H1 (cell line): ENCODE results near the gene CORO2B. TPM values are rescaled to one million over a fixed set of nuclear protein-coding genes. Genes with fewer than 3 reads are reported as not detected.

Source experiments
- ASH2L ChIP-seq: fragments of 200-600, 300-600 bp; sonication (generic); IDR thresholded peaks from one replicate; pipeline ENCODE4 v1.7.1; 2017; ENCODE audit warnings: low read length
- BRCA1 ChIP-seq: IDR thresholded peaks from 2 replicates; pipeline ENCODE4 v1.6.1; 2012; ENCODE audit warnings: low read depth, low read length, improper control_type of control experiment
- CHD7 ChIP-seq: fragments of 300-600 bp; sonication (generic); IDR thresholded peaks from 2 replicates; pipeline ENCODE4 v1.7.1; 2012; ENCODE audit warnings: low read length, moderate library complexity, mild to moderate bottlenecking, inconsistent platforms; ENCODE audit not compliant: insufficient replicate concordance
- GABPA ChIP-seq: IDR thresholded peaks from 2 replicates; pipeline ENCODE4 v1.6.1; 2011; ENCODE audit warnings: mild to moderate bottlenecking, low read length, moderate library complexity, borderline replicate concordance; ENCODE audit not compliant: insufficient read depth
- HDAC2 ChIP-seq, 2 experiments: fragments of 300-600 bp in 1 of 2; sonication (generic) in 1 of 2; IDR thresholded peaks; 2 replicates each; pipeline ENCODE4 v1.6.1; 2011 to 2012; ENCODE audit warnings: low read depth in 2 of 2, low read length in 2 of 2, mild to moderate bottlenecking in 2 of 2, moderate library complexity in 2 of 2, borderline replicate concordance in 1 of 2, inconsistent platforms in 1 of 2
- MAX ChIP-seq: IDR thresholded peaks from 2 replicates; pipeline ENCODE4 v1.6.1; 2012; ENCODE audit warnings: inconsistent platforms
- NRF1 ChIP-seq: IDR thresholded peaks from 2 replicates; pipeline ENCODE4 v1.6.1; 2011; ENCODE audit warnings: mild to moderate bottlenecking, low read depth, low read length, improper control_type of control experiment
- PHF8 ChIP-seq: fragments of 200-600 bp; sonication (generic); conservative IDR thresholded peaks from 2 replicates; pipeline ENCODE4 v1.7.1; 2012; ENCODE audit warnings: low read depth, mild to moderate bottlenecking, inconsistent platforms, low read length, moderate library complexity
- POLR2A ChIP-seq, 2 experiments: IDR thresholded peaks; 1 replicate in 1 of 2; 2 replicates in 1 of 2; pipeline ENCODE4 v1.6.1; 2011; ENCODE audit warnings: low read depth in 2 of 2, low read length in 2 of 2, mild to moderate bottlenecking in 2 of 2; ENCODE audit errors: control extremely low read depth in 1 of 2
- USF2 ChIP-seq: IDR thresholded peaks from 2 replicates; pipeline ENCODE4 v1.6.1; 2011; ENCODE audit warnings: low read length, improper control_type of control experiment
- ZNF274 ChIP-seq: IDR thresholded peaks from 2 replicates; pipeline ENCODE4 v1.7.0; 2012; ENCODE audit warnings: low read length, borderline replicate concordance; ENCODE audit errors: extremely low read depth
- polyA plus RNA-seq, 7 experiments: library from polyadenylated mRNA; depleted of rRNA in 3 of 7; stranded (reverse) in 5 of 7; unstranded in 2 of 7; fragments of >200 nt in 5 of 7; fragments of 200-250 nt in 2 of 7; gene quantifications; 1 replicate in 5 of 7; 2 replicates in 1 of 7; 4 replicates in 1 of 7; pipeline versions ENCODE4 v1.2.1 to v1.2.3, GENCODE V29; 2011 to 2013; ENCODE audit warnings: missing spikeins in 2 of 7, mixed read lengths in 2 of 7
- total RNA-seq: library from RNA; stranded (reverse); fragmentation: NEBNext Ultra II Directional; extraction: Animal tissue kit (Norgen Biotek cat#: 25700); gene quantifications from 2 replicates; pipeline ENCODE4 v1.2.1, GENCODE V29; 2021

The CORO2B gene
- total and polyA plus RNA-seq, 2 of the 8 experiments (the other 6 are each of a cell fraction or from before 2014, with no cell fraction given), result 3.4 to 6.7 TPM

- TF ChIP-seq CHD7, result no peak
- TF ChIP-seq ASH2L, result no peak
- TF ChIP-seq MAX, result no peak
- no peak for TF ChIP-seq HDAC2 (IDR thresholded peaks at IDR 0.05; ENCODE audit: borderline replicate concordance in 1 of 2, low read depth in 2 of 2, low read length in 2 of 2)
- no peak for TF ChIP-seq POLR2A (IDR thresholded peaks at IDR 0.05; ENCODE audit: control extremely low read depth in 1 of 2, low read depth in 2 of 2, low read length in 2 of 2)
- TF ChIP-seq ZNF274, result no peak
- no peak for TF ChIP-seq BRCA1
- no peak for TF ChIP-seq USF2
- TF ChIP-seq PHF8, result no peak
- TF ChIP-seq NRF1, result no peak
- TF ChIP-seq GABPA, result no peak
Measured at GRCh38 chr15:68715111-68715510, 136.3 kb downstream of the CORO2B start (continued).
